GM19452 (cell line): ENCODE data around the gene NBEA.

ENCODE experiments used
- ATAC-seq: cut with Tn5 transposase; IDR thresholded peaks from one replicate; pipeline ENCODE4 v1.9.1; 2021; ENCODE audit not compliant: unreplicated experiment

Gene NBEA

GRCh38 chr13:35266412-35266811 lies 324.3 kb downstream of the NBEA start:
- ATAC-seq: no peak

- no peak for ATAC-seq
These were observed 336.8 kb downstream of the NBEA start for GRCh38 chr13:35278917-35279316.

- ATAC-seq: no peak
These were observed 337.4 kb downstream of the NBEA start for GRCh38 chr13:35279500-35279899.

- ATAC-seq: no peak
These were observed 341.8 kb downstream of the NBEA start for GRCh38 chr13:35283856-35284255.

- ATAC-seq: no peak
These were observed 343.6 kb downstream of the NBEA start for GRCh38 chr13:35285677-35286076.

GRCh38 chr13:35292329-35292728 lies 350.3 kb downstream of the NBEA start:
- no peak for ATAC-seq

GRCh38 chr13:35293579-35294226 lies 351.6 kb downstream of the NBEA start:
- no peak for ATAC-seq

- no peak for ATAC-seq
These were observed 367.6 kb downstream of the NBEA start for GRCh38 chr13:35309706-35310105.

- ATAC-seq: no peak
These were observed 390.1 kb downstream of the NBEA start for GRCh38 chr13:35332134-35332533.

- ATAC-seq: no peak
These were observed 391.1 kb downstream of the NBEA start for GRCh38 chr13:35333157-35333556.

- ATAC-seq: no peak
These were observed 400.4 kb downstream of the NBEA start for GRCh38 chr13:35342440-35342839.

GRCh38 chr13:35343417-35343816 lies 401.3 kb downstream of the NBEA start:
- ATAC-seq: no peak

- ATAC-seq: no peak
These were observed 403.9 kb downstream of the NBEA start for GRCh38 chr13:35345992-35346391.

- ATAC-seq: no peak
These were observed 404.4 kb downstream of the NBEA start for GRCh38 chr13:35346494-35346893.

- no peak for ATAC-seq
These were observed 405.7 kb downstream of the NBEA start for GRCh38 chr13:35347679-35348205.

- no peak for ATAC-seq
These were observed 407.0 kb downstream of the NBEA start for GRCh38 chr13:35349052-35349451.

GRCh38 chr13:35349673-35350278 lies 407.7 kb downstream of the NBEA start:
- ATAC-seq: peak; percentile 68

- no peak for ATAC-seq
These were observed 412.2 kb downstream of the NBEA start for GRCh38 chr13:35354285-35354684.

GRCh38 chr13:35354882-35355281 lies 412.8 kb downstream of the NBEA start:
- no peak for ATAC-seq

GRCh38 chr13:35356572-35356971 lies 414.5 kb downstream of the NBEA start:
- ATAC-seq: no peak

GRCh38 chr13:35365883-35366282 lies 423.8 kb downstream of the NBEA start:
- no peak for ATAC-seq

GRCh38 chr13:35367586-35367985 lies 425.5 kb downstream of the NBEA start:
- no peak for ATAC-seq

GRCh38 chr13:35378939-35379338 lies 436.9 kb downstream of the NBEA start:
- no peak for ATAC-seq
